WTC11 (cell line): ENCODE results near the gene ZNF177. TPM values are rescaled to one million over a fixed set of nuclear protein-coding genes. Genes with fewer than 3 reads are reported as not detected.

Source experiments
- ATAC-seq: fragments of 200-7000 bp; cut with Tn5 transposase; 2 replicates; pipeline ENCODE4 v1.10.0; 2021; ENCODE audit warnings: mild to moderate bottlenecking, moderate library complexity
- CTCF ChIA-PET: fragments of 300-600 bp; sonication (Branson Sonifier 250); formaldehyde crosslinking; loops from one replicate; lab custom pipeline; 2021; ENCODE audit warnings: antibody characterized with exemption; lab: Charles Lee
- POLR2A ChIA-PET: fragments of 350-600 bp; sonication (Branson Sonifier 250); formaldehyde crosslinking; loops from one replicate; lab custom pipeline; 2021; ENCODE audit warnings: antibody characterized with exemption; lab: Charles Lee
- DNase-seq: peaks from one replicate; pipeline ENCODE4 v3.0.0; 2021; ENCODE audit warnings: low spot score
- H3K27ac Mint-ChIP-seq: 2 replicates; pipeline ENCODE4 v1.8.0; 2021; ENCODE audit warnings: mixed read lengths
- H3K27me3 Mint-ChIP-seq: 2 replicates; pipeline ENCODE4 v1.8.0; 2021; ENCODE audit warnings: low read depth, mild to moderate bottlenecking, moderate library complexity, mixed read lengths
- H3K36me3 Mint-ChIP-seq: 2 replicates; pipeline ENCODE4 v1.8.0; 2021; ENCODE audit warnings: mixed read lengths
- H3K4me1 Mint-ChIP-seq: 2 replicates; pipeline ENCODE4 v1.8.0; 2022; ENCODE audit warnings: mixed read lengths
- H3K4me3 Mint-ChIP-seq: 2 replicates; pipeline ENCODE4 v1.8.0; 2021; ENCODE audit warnings: mild to moderate bottlenecking, moderate library complexity, mixed read lengths
- H3K9me3 Mint-ChIP-seq: 2 replicates; pipeline ENCODE4 v1.8.0; 2021; ENCODE audit warnings: mixed read lengths
- E2F1 ChIP-seq: sonication (generic); formaldehyde crosslinking; IDR thresholded peaks from 2 replicates; pipeline ENCODE4 v1.8.0; 2022; ENCODE audit warnings: mild to moderate bottlenecking, missing genetic modification reagents
- E2F5 ChIP-seq: sonication (generic); formaldehyde crosslinking; IDR thresholded peaks from 2 replicates; pipeline ENCODE4 v1.8.1; 2022; ENCODE audit warnings: mild to moderate bottlenecking, moderate library complexity, missing genetic modification reagents
- HMGXB4 ChIP-seq: sonication (generic); formaldehyde crosslinking; IDR thresholded peaks from 2 replicates; pipeline ENCODE4 v1.8.1; 2023; ENCODE audit warnings: mild to moderate bottlenecking, moderate library complexity, missing genetic modification reagents
- PRDM15 ChIP-seq: sonication (generic); formaldehyde crosslinking; IDR thresholded peaks from 2 replicates; pipeline ENCODE4 v1.8.0; 2022; ENCODE audit warnings: missing genetic modification reagents
- SMAD4 ChIP-seq: sonication (generic); formaldehyde crosslinking; IDR thresholded peaks from 2 replicates; pipeline ENCODE4 v1.8.0; 2022; ENCODE audit warnings: mild to moderate bottlenecking, missing genetic modification reagents
- SP1 ChIP-seq: sonication (generic); formaldehyde crosslinking; conservative IDR thresholded peaks from 2 replicates; pipeline ENCODE4 v1.8.1; 2022; ENCODE audit warnings: missing genetic modification reagents
- ZBTB21 ChIP-seq: sonication (generic); formaldehyde crosslinking; IDR thresholded peaks from 2 replicates; pipeline ENCODE4 v1.8.1; 2023; ENCODE audit warnings: mild to moderate bottlenecking, missing genetic modification reagents, borderline replicate concordance
- ZNF396 ChIP-seq: fragments of 250-450 bp; sonication (Bioruptor Pico); IDR thresholded peaks from 2 replicates; pipeline ENCODE4 v1.8.0; 2021; ENCODE audit warnings: mild to moderate bottlenecking, moderate library complexity, borderline replicate concordance
- ZNF532 ChIP-seq: fragments of 250-450 bp; sonication (Bioruptor Pico); IDR thresholded peaks from 2 replicates; pipeline ENCODE4 v1.9.0; 2021; ENCODE audit warnings: mild to moderate bottlenecking, borderline replicate concordance
- total RNA-seq: library from RNA; stranded (reverse); gene quantifications from 3 replicates; pipeline ENCODE4 v1.2.3, GENCODE V29; 2021
- TF ChIP-seq, protein P1 (sequence below): sonication (generic); formaldehyde crosslinking; IDR thresholded peaks from 2 replicates; pipeline ENCODE4 v1.8.0; 2022; ENCODE audit warnings: mild to moderate bottlenecking, missing genetic modification reagents
- TF ChIP-seq, protein P2 (sequence below): sonication (generic); formaldehyde crosslinking; conservative IDR thresholded peaks from 2 replicates; pipeline ENCODE4 v1.8.1; 2022; ENCODE audit warnings: mild to moderate bottlenecking, missing genetic modification reagents
- TF ChIP-seq, protein P3 (sequence below): fragments of 250-450 bp; sonication (Bioruptor Pico); IDR thresholded peaks from 2 replicates; pipeline ENCODE4 v2.1.2; 2022; ENCODE audit warnings: mild to moderate bottlenecking, moderate library complexity

Gene ZNF177
- total RNA-seq, 1 experiment from 2014 or later: 4.0 TPM

DNA sequence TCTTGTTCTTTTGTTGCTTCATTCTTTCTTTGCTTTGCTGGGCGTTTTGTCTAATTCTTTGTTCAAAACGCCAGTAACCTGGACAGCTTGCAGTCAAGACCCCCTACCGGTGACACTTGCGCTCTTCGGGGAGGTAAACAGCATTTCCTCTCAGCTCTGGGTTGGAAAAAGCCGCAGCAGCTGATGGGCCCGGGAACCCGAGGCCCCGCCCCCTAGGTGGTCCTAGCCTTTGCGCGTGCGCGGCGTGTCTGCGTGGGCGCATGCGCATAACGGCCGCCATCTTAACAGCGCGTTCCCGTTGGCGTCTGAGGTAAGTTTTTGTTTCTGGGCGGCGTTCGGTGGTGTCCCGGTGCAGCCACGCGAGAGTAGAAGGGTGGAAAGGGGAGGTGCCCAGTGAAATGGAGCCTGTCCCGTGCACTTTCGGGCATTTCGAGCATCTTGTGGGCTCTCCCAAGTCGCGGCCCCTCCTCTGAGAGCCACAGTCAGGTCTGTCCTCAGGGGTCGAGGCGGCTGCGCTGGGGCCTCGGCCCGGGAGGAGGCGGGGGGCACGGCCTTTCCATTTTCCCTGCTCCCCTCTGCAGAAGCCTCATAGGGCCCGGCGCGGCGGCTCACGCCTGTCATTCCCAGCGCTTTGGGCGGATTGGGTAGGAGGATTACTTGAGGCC, 38.8 kb upstream of the ZNF177 start, which contains the start of gene ZNF559 (continued):
- TF ChIP-seq ZNF532 (CRISPR knock-in tag) (no peak), ZNF396 (no peak), HMGXB4 (CRISPR knock-in tag) (no peak), E2F1 (no peak), E2F5 (CRISPR knock-in tag) (no peak)
- TF ChIP-seq, protein P1, sequence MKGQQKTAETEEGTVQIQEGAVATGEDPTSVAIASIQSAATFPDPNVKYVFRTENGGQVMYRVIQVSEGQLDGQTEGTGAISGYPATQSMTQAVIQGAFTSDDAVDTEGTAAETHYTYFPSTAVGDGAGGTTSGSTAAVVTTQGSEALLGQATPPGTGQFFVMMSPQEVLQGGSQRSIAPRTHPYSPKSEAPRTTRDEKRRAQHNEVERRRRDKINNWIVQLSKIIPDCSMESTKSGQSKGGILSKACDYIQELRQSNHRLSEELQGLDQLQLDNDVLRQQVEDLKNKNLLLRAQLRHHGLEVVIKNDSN (CRISPR knock-in tag): no peak

DNA sequence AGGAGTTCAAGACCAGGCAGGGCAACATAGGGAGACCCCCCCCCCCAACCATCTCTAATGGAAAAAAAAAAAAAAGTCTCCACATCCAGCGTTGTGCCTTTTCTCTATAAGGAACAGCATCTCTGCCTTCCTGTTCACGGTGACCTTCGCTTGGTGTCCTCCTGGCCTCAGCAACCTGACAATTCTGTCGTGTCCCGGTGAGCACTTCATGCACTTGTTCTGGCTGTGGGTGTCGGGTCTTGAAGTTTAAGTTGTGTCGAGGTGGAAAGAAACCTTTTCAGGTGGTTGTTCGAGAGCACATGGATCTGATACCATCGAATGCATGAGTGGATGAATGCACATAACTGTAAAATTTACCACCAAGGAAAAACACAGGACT, 38.2 kb upstream of the ZNF177 start:
- Mint-ChIP-seq H3K27ac (peak overlapping the region; percentile 63; the same call in 1 of the 2 replicates), H3K9me3 (peaks cover 55% of the 10 kb centered on the region), H3K36me3 (peaks cover 52% of the 10 kb centered on the region), H3K4me1 (peaks cover 4% of the 10 kb centered on the region; the same call in 1 of the 2 replicates), H3K27me3 (peaks cover 10% of the 10 kb centered on the region), H3K4me3 (peak overlapping the region; percentile 82)
- TF ChIP-seq SMAD4 (CRISPR knock-in tag) (no peak), SP1 (CRISPR knock-in tag) (no peak), ZBTB21 (CRISPR knock-in tag) (no peak), PRDM15 (CRISPR knock-in tag) (no peak)
- TF ChIP-seq, protein P2, sequence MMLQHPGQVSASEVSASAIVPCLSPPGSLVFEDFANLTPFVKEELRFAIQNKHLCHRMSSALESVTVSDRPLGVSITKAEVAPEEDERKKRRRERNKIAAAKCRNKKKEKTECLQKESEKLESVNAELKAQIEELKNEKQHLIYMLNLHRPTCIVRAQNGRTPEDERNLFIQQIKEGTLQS (CRISPR knock-in tag): no peak
- TF ChIP-seq, protein P3, sequence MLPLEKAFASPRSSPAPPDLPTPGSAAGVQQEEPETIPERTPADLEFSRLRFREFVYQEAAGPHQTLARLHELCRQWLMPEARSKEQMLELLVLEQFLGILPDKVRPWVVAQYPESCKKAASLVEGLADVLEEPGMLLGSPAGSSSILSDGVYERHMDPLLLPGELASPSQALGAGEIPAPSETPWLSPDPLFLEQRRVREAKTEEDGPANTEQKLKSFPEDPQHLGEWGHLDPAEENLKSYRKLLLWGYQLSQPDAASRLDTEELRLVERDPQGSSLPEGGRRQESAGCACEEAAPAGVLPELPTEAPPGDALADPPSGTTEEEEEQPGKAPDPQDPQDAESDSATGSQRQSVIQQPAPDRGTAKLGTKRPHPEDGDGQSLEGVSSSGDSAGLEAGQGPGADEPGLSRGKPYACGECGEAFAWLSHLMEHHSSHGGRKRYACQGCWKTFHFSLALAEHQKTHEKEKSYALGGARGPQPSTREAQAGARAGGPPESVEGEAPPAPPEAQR (CRISPR knock-in tag): no peak
- ChIA-PET POLR2A (no interaction called here), CTCF (no interaction called here)
- DNase-seq: no peak
- ATAC-seq: no peak
